SU-DHL-6 (cell line): ENCODE data around the gene ATRN.

Source experiments
- CTCF ChIP-seq: fragments of 200-600 bp; sonication (generic); IDR thresholded peaks from one replicate; pipeline ENCODE4 v1.5.1; 2017; ENCODE audit warnings: antibody characterized with exemption, mild to moderate bottlenecking, low read length, moderate library complexity; ENCODE audit not compliant: insufficient read depth, poor library complexity, severe bottlenecking
- EZH2phosphoT487 ChIP-seq: fragments of 200-600 bp; sonication (generic), shearing (Covaris generic); conservative IDR thresholded peaks from 2 replicates; pipeline ENCODE4 v1.6.1; 2018; ENCODE audit warnings: mild to moderate bottlenecking, antibody characterized with exemption, low read length, moderate library complexity, mixed read lengths

DNA sequence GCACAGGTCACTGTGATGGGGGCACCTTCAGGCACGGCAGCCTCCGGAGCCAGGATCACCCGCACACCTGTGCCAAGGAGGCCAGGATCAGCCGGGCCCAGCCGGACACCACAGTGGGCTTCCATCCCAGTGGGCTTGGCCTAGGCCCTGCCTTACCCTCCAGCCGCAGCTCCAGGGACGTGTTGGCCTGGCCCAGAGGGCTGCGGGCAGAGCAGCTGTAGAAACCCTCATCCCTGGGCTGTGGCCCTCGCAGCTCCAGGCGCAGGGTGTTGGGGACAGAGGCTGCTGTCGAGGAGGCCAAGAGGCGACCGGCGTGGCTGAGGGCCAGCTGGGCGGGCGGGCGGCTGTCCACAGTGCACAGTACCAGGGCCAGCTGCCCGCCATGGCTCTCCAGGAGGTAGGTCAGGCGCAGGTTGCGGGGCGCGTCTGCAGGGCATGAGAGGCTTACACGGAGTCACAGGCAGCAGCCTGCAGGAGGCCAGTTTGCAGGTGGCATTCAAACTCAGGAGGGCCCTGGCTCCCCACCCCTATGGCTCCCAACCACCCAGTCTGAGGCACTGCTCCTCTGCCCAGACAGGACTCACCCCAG, 222.0 kb downstream of the ATRN start:
- TF ChIP-seq CTCF (no peak), EZH2phosphoT487 (no peak)
